SIG-M5 treated with dmso at 0.1 percent for 504 hours (cell line): ENCODE measurements around the gene MON1B.
"Not testable (repeated sequence)": the region's sequence is repeated elsewhere in the genome, so short reads cannot be mapped to it uniquely, and the experiment has no call there.

Experiments used
- DNase-seq: peaks from one replicate; lab custom pipeline; 2025; ENCODE audit not compliant: unreplicated experiment; lab: John Stamatoyannopoulos, UW

MON1B gene

DNA sequence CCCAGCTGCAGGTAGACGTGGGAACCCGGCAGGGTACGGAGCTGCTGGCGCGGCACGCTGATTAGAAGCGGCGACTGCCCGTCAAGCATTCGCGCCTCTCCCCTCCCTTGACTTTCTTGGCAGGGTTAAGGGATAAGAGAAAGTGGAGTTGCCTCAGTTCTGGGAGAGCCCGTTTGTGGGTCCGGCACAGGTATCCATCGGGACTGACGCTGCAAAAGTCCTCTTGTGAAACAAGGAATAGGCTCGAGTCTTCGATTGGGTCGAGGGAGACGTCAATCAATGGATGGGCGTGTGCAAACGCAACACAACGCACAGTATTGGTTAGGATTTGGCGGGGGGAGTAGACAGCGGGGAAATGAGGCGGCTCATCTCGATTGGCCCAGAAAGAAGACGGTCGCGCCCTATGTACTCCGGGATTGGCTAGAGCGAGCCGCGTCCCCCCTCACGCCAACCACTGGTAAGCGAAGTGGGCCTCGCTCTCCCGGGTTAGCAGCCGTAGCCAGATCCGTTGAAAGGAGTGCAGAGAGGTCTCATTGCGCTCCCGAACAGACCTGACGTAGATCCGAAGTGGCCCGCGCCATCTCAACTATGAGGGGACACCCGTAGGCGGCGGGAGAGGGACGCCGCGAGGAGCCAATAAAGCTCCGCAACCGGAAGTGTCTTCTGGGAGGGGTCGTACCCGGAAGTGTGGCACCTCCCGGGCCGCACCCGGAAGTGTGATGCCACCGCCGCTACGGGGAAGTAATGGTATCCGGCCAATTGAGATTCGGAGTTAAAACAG lies at the start of gene MON1B:
MON1B (plus strand) TSS at position 713 of the 781 bp plus-strand sequence. CDS start 296 bp downstream, outside the sequence.
- DNase-seq, result peak; percentile 99

DNA sequence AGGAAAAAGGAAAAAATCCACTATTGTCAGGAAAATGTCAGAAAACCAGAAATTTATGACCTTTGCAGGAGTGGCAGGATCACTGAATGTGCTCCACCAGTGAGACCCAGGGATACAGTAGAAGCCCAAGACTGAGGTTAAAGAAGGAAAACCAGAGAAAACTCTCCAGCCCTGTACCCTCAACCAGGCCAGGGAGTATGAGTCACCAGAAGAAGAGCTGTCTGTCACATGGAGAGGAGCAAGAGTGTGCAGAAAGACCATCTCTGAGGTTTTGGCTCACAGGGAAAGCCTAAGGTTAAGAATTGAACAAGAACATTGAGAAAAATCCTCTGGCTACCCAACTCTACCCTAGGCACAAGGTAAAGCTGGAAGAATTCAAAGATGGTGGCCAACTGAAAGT lies 47.6 kb upstream of the MON1B start:
- DNase-seq, result no peak

DNA sequence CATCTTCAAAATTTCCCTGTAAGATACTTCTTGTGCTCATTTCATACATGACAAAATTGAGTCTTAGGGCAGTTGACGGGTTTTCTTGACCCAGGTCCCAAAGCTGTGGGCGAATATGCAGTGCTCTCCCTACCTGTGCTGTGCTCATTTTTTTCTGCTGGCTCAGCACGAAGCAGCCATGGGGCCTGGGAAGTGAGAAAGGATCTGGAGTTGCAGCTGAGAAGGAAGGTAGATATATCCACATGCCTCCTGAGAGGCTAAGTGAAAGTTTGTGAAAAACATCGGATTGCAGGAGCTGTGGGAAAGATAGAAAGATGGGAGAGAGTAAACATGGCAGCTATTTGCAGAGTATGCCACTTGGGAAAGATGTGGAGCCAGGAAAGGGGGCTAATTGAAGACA lies 42.9 kb upstream of the MON1B start:
- no peak for DNase-seq

DNA sequence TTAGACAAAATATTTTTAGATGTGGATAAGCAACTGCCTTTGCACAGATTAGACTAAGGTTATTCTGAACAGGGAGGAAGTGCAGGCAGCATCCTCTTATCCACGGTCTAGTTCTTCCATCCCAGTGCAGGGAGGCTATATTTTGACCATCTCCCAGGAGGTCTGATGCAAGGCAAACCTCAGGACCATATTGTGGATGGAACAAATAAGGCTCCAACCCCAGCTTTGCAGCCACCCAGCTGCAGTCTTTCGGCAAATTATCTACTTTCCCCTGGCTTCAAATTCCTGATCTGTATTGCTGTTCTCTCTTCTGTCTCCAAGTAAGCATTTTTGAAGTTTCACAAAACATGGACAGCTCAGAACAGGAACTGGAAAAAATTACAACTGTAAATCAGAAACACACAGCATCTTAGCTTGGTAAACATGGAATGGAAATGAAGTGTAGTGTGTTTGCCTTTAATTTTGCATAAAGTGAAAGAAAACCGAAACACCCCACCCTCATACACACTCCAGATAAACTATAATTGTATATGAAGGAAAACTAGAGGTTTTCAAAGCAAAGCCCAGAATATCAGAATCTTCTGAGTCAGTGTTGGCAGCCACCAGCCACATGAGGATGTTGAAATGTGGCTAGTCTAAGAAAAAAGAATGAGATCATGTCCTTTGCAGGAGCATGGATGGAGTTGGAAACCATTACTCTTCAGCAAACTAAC lies 33.5 kb upstream of the MON1B start:
- DNase-seq, result no peak

DNA sequence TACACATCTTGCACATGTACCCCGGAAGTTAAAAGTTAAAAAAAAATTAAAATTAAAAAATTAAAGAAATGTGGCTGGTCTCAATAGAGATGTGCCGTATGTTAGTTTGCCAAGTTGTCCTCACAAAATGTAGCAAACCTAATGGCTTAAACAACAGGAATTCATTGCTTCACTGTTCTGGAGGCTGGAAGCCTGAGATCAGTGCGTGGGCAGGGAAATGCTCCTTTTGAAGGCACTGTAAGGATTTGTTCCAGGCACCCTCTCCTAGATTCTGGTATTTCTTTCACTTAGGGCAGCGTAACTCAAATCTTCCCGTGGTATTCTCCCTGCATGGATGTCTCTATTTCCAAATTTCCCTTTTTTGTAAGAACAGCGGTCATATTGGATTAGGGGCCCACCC lies 32.7 kb upstream of the MON1B start:
- DNase-seq, result no peak

DNA sequence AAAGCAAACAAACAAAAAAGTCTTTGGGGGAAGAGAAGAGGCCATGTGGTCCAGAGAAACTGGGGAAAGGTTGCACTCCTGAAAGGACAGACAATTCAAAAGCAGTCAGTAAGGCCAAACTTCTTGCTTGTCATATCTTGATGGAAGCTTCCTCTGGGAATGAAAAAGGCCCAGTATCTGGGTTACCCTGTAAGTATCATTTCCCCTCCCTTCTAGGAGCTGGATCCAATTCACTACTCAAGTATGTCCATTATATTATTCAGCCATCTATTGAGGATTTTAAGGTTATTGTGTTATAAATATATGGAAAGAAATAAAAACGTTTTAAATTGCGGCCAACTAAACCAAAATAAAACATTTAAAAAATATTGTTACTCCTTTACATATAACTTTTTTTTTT lies 26.0 kb upstream of the MON1B start:
- DNase-seq, result no peak

DNA sequence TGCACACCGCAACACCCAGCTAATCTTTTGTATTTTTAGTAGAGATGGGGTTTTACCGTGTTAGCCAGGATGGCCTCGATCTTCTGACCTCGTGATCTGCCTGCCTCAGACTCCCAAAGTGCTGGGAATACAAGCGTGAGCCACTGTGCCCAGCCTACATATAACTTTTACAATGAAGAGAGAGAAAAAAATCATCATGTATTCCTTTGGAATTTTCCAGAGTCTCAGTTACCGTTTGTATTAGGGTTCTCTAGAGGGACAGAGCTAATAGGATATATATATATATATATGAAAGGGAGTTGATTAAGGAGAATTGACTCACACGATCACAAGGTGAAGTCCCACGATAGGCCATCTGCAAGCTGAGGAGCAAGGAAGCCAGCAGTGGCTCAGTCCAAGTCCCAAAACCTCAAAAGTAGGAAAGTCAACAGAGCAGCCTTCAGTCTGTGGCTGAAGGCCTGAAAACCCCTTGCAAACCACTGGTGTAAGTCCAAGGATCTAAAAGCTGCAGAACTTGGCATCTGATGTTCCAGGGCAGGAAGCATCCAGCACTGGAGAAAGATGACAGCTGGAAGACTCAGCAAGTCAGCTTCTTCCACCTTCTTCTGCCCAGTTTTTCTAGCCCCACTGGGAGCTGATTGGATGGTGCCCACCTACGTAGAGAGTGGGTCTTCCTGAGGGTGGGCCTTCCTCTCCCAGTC lies 25.3 kb upstream of the MON1B start:
- DNase-seq, result not testable (repeated sequence)

DNA sequence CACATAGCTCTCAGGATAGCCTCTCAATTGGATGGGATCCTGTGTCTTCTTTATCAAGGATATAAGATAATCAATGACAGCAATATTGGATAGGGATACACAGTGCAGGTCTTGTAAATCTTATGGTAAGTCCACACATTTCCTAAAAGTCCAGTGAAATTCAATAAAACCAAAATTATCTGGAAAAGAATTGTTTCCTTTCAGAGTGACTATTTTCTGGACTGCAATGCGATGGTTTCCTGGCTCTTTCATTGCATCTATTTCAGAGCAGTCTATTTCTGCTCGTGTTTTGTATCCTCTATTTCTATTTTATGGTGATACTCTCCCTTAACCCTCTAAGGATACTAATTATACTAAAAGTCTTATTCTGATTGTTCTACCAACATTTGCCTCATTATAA lies 24.3 kb upstream of the MON1B start:
- no peak for DNase-seq

DNA sequence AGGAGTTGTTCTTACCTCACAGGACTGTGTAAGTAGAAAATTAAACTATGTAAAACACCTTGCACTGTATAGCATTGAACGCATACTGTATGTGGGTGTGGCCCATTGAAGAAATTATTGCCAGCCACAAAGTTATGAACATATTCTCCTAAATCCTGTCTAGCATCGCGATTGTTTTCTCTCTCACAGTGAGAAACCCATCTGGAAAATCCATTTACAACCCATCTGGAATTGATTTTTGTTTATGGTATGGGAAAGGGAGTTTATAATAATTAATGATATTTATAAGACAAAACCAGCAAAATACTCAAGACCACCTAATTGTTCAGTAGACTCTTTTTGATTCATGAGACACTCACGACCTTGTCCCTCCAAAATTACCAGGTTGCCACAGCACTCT lies 22.1 kb upstream of the MON1B start:
- DNase-seq, result no peak

DNA sequence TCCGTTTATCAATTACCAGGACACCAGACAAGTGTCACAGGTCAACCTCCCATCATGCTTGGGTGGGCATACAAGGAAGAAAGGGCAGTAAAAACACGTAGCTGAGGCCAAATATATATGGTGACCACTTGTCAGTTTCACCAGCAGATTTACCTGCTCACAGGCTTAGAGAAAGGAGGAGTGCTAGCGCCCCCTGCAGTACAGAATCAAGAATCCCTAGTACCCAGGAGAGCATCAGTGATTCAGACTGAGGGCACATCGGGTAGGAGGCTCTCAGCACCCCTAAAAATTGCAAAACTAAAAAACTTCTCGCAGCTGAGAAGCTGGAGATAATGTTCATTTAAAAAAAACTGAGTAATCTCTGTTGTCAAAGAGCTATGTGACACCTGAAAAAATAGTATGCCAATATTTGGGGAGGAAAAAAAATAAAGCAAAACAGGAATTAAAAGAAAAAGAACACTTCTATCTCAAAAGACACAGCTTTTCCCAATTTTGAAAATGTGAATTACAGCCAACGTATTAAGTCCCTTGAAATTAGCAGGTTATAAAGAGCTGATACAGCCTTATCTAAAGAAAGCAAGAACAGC lies 21.2 kb upstream of the MON1B start:
- DNase-seq, result peak; percentile 33

DNA sequence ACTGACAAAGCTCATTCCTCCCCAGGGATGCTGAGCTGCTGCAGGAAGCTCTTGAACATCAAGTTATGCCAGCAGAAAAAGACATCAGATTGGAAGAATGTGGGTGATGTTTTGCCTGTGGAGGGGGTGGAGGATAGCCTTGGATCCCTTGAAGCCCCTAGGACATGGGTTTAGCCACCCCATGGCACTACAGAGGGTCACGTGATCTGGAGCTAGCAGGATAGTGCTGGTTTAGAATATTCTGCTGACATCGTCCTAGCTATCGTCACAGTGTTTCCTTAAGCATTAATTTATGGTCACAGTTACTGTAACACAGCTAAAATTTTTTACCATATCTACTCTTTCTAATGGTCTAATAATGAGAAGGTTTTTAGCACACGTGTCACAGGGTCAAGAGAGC lies 20.2 kb upstream of the MON1B start:
- DNase-seq, result no peak

DNA sequence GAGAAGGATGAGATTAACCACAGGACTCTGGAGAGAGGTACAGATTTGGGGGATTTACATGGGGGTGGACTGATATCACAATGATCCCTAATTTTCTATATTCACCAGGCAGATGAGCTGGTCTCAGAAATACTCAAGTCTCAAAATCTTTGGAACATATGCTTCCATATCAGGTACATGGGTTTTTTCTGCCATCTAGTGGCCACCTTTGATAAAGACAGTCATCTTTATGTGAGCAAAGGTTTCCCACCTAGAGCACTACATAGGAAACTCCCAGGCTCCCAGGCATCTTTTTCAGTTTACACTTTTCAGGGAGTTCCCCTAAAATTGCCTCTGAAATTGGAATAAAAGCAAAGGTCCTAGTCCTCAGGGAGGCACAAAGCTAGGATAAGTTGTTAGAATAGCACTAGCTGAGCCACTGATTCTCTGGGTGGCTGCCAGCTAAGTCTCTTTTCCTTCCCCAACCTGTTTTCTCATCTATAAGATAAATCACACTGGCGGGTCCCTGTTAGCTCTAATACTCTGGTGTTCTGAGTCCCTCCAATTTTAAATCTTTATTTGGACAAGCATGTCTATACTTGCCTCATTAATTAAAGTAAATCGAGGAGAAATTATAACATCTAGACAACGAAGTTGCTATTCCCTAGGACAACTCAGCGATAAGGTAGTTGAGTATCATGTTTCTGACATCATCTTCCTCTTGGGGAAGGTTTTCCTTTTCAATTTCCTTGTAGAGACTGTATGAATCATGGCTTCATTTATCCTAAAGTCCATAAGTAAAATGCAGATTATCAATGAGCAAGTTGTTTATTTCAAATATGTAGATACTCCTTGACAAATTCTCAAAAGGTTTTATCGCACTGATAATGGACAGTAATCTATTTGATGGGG lies 19.0 kb upstream of the MON1B start:
- DNase-seq, result peak; percentile 48

DNA sequence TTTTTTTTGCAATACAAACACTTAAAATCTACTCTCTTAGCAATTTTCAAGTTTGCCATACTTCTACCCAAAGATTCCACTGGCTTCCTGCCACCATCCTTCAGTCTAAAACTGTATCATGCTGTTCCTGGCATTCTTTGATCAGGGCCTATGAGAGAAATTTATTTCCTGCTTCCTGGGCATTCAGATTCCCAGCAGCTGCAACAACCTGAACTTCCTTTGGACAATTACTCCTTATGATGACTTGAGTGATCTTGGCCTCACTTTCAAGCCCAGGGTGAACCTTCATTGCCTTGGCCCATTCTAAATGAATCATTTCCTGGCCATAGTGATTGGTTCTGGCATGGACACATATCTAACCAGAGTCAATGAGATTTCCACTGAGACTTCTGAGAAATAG lies 18.0 kb upstream of the MON1B start:
- DNase-seq, result no peak

DNA sequence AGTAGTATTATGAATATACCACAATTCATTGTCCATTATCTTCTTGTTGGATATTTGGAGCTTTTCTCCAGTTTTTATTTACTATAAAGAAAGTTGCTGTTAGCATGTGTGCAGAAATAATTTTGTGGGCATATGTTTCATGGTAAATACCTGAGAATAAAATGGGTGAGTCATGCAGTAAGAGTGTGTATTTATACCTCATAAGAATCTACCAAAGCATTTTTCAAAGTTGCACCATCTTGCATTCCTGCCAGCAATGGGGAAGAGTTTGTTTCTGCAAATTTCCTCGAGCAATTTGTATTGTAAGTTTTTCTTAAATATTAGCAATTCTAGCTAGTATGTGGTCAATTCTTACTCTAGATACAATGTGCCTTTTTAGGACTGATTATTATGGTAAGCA lies 7.9 kb upstream of the MON1B start:
- DNase-seq, result no peak

DNA sequence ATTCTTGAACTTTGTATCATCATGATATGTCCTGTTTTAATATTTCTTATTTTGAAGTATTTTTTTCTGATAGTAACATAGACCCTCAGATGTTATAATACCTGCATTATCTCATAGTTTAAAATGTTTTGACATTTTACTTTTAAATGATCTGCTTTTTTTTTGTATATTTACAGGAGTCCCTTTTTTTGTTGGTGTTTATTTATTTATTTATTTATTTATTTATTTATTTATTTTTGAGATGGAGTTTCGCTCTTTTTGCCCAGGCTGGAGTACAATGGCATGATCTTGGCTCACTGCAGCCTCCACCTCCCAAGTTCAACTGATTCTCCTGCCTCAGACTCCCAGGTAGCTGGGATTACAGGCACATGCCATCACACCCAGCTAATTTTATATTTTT lies 4.7 kb upstream of the MON1B start:
- not testable (repeated sequence) for DNase-seq

DNA sequence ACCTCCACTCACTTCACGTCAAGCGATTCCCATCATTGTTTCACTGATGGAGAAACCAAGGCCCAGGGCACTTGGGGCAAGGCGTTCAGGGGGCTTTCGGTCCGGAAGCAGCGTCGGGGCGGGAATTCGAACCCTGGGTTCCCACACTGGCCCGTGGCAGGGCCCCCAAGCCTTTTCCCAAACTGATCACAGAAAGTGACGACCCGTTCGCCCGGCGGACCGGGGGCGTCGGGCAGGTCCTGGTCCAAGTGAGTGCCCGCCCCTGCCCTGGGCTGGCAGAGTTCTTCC lies 856 bp upstream of the MON1B start:
- DNase-seq, result no peak

DNA sequence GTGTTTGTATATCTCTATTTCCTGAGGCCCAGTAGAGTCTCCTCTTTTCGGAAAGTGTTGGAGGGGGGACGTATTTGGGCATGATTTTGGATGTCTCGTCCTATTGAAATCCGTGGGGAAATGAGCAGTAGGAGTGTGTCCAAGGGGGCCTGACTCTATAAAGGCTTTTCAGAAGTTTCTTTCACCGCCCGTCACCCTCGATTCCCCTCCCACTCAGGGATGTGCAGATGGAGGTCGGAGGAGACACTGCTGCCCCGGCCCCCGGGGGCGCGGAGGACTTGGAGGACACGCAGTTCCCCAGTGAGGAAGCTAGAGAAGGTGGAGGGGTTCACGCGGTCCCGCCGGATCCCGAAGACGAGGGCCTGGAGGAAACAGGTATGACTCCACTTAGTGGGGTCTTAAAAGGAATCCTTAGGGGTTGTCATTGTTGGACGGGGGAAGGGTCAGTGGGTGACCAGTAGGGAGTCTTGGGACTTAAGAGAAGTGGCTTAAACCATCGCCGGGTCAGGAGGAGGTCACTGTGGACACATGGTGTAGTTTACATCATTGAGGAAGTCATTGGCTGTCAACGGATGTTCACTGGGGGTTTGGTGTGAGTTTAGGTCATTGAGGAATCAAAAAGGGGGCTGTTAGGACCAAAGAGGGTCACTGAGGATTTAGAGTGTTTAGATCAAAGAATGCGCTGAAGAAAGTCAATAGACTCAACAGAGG lies 424 bp downstream of the MON1B start:
- DNase-seq, result peak; percentile 48

DNA sequence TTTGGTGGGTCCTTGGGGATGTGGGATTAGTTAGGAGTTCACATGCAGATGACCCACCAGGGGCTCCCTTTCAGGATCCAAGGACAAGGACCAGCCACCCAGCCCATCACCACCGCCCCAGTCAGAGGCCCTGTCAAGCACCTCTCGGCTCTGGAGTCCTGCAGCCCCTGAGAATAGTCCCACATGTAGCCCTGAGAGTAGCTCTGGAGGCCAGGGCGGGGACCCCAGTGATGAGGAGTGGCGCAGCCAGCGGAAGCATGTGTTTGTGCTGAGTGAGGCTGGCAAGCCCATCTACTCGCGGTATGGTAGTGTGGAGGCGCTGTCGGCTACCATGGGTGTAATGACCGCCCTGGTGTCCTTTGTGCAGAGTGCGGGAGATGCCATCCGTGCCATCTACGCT lies 2.4 kb downstream of the MON1B start:
- no peak for DNase-seq

DNA sequence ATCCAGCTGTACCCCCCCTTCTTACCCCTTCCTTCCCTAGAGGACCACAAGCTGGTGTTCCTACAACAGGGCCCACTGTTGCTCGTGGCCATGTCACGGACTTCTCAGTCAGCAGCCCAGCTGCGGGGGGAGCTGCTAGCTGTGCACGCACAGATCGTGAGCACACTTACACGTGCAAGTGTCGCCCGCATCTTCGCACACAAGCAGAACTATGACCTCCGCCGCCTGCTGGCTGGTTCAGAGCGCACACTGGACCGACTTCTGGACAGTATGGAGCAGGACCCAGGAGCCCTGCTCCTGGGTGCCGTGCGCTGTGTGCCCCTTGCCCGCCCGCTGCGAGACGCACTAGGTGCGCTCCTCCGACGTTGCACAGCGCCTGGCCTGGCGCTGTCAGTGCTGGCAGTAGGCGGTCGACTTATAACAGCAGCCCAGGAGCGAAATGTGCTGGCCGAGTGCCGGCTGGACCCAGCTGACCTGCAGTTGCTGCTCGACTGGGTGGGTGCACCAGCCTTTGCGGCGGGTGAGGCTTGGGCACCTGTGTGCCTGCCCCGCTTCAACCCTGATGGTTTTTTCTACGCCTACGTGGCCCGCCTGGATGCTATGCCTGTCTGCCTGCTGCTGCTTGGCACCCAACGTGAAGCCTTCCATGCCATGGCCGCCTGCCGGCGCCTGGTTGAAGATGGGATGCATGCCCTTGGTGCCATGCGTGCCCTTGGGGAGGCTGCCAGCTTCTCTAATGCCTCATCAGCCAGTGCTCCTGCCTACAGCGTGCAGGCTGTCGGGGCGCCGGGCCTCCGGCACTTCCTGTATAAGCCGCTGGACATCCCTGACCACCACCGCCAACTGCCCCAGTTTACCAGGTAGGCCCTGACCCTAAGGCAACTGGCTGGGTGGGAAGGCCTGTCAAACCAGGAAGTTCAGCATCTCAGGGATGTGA lies 3.6 kb downstream of the MON1B start:
- DNase-seq, result no peak
